A673 (cell line): ENCODE data around the gene SKAP1.

ENCODE experiments used
- CTCF ChIP-seq: fragments of 300-800, 200-600 bp; sonication (generic); conservative IDR thresholded peaks from 2 replicates; pipeline ENCODE4 v1.5.1; 2017; ENCODE audit warnings: low read depth, mild to moderate bottlenecking, antibody characterized with exemption, low read length, moderate library complexity, mixed read lengths
- EZH2 ChIP-seq: fragments of 200-600 bp; sonication (generic); IDR thresholded peaks from 2 replicates; pipeline ENCODE4 v1.6.1; 2017; ENCODE audit warnings: borderline replicate concordance, low read depth, mild to moderate bottlenecking, mixed read lengths, antibody characterized with exemption, low read length; ENCODE audit not compliant: poor library complexity, severe bottlenecking

GRCh38 chr17:48251950-48252349 lies 178.1 kb downstream of the SKAP1 start:
- TF ChIP-seq EZH2, result no peak
- TF ChIP-seq CTCF, result no peak
